PC-9 (cell line): ENCODE data around the gene TSPEAR. TPM values are rescaled to one million over a fixed set of nuclear protein-coding genes. Genes with fewer than 3 reads are reported as not detected.

ENCODE experiments used
- BruUV-seq: library from RNA; stranded (reverse); fragments of 400-500 nt; replicated peaks from 2 replicates; lab custom pipeline; 2021; lab: Mats Ljungman, UMichigan
- CTCF ChIA-PET: fragments of 300-600 bp; sonication (Branson Sonifier 250); formaldehyde crosslinking; loops from one replicate; lab custom pipeline; 2022; ENCODE audit warnings: antibody characterized with exemption; lab: Charles Lee
- POLR2A ChIA-PET: fragments of 300-600 bp; sonication (Branson Sonifier 250); formaldehyde crosslinking; loops from one replicate; lab custom pipeline; 2022; ENCODE audit warnings: antibody characterized with exemption; ENCODE audit not compliant: unreplicated experiment; lab: Charles Lee
- DNase-seq, 2 experiments: peaks; one replicate each; pipeline versions ENCODE4 v3.0.0 to v3.0.0-alpha.2; 2015 to 2022; ENCODE audit warnings: mixed read lengths in 1 of 2
- H2AFZ ChIP-seq: fragments of 200-600 bp; sonication (generic); 2 replicates; pipeline ENCODE4 v1.8.1; 2017; ENCODE audit warnings: antibody characterized with exemption
- H3F3A ChIP-seq: fragments of 200-600 bp; sonication (generic); 2 replicates; pipeline ENCODE4 v1.8.1; 2017; ENCODE audit warnings: antibody characterized with exemption, mild to moderate bottlenecking, low read depth; ENCODE audit not compliant: insufficient read depth
- H3K27ac ChIP-seq: fragments of 200-600 bp; sonication (generic); 2 replicates; pipeline ENCODE4 v1.6.1; 2016; ENCODE audit warnings: mixed run types
- H3K27me3 ChIP-seq: fragments of 200-600 bp; sonication (generic); 2 replicates; pipeline ENCODE4 v1.6.1; 2016; ENCODE audit warnings: low read depth, mixed run types; ENCODE audit not compliant: insufficient read depth
- H3K36me3 ChIP-seq: fragments of 200-600 bp; sonication (generic); 2 replicates; pipeline ENCODE4 v1.6.1; 2016; ENCODE audit warnings: low read depth, mixed run types
- H3K4me1 ChIP-seq: fragments of 200-600 bp; sonication (generic); replicated peaks from 2 replicates; pipeline ENCODE4 v1.6.1; 2016; ENCODE audit warnings: mixed run types; ENCODE audit not compliant: insufficient read depth
- H3K4me2 ChIP-seq: fragments of 200-600 bp; sonication (generic); 2 replicates; pipeline ENCODE4 v1.6.1; 2017; ENCODE audit warnings: mixed run types
- H3K4me3 ChIP-seq: fragments of 200-600 bp; sonication (generic); 2 replicates; pipeline ENCODE4 v1.6.1; 2016; ENCODE audit warnings: mixed run types
- H3K79me2 ChIP-seq: fragments of 200-600 bp; sonication (generic); 2 replicates; pipeline ENCODE4 v1.6.1; 2017; ENCODE audit warnings: low read depth, mixed run types
- H3K9me2 ChIP-seq: fragments of 200-600 bp; sonication (generic); 2 replicates; pipeline ENCODE4 v1.8.1; 2017; ENCODE audit warnings: mild to moderate bottlenecking; ENCODE audit not compliant: insufficient read depth
- H3K9me3 ChIP-seq: fragments of 200-600 bp; sonication (generic); 2 replicates; pipeline ENCODE4 v1.8.1; 2016; ENCODE audit warnings: low read depth; ENCODE audit not compliant: insufficient read depth
- H4K20me1 ChIP-seq: fragments of 200-600 bp; sonication (generic); 2 replicates; pipeline ENCODE4 v1.8.1; 2017; ENCODE audit not compliant: insufficient read depth
- EZH2 ChIP-seq: fragments of 200-600 bp; sonication (generic); IDR thresholded peaks from 2 replicates; pipeline ENCODE4 v1.8.0; 2017; ENCODE audit warnings: antibody characterized with exemption, low read depth
- intact Hi-C: fragments of 100-400 bp; cut with micrococcal nuclease; formaldehyde crosslinking; loops from one replicate; pipeline ENCODE4 v1.10.0; 2022; ENCODE audit not compliant: unreplicated experiment
- total RNA-seq: library from RNA; stranded (reverse); gene quantifications from 2 replicates; pipeline ENCODE4 v1.2.3, GENCODE V29; 2021
- TF ChIP-seq, protein P1 (sequence below): fragments of 200-600 bp; sonication (generic); conservative IDR thresholded peaks from 2 replicates; pipeline ENCODE4 v1.6.1; 2017; ENCODE audit warnings: mixed run types, antibody characterized with exemption, mild to moderate bottlenecking, moderate library complexity

Gene TSPEAR
- total RNA-seq, 1 experiment from 2014 or later: not detected

DNA sequence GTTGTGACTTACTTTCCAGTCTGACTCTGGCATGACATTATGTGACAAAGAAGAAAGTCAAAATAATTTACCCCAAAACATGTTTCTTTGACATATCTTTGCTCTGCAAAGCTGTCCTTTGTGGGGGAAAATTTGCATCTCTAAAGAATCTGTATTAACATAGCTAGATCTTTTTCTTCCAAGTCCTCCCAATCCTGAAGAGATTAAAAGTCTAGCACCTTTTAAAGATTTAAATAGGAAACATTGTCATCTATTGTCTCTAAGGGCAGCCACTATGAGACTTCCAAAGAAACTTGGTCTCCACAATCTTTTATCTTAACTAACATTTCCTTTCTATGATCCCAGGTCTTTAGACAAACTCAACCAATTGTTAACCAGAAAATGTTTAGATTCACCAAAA is 240.0 kb downstream of the TSPEAR start:
- CTCF ChIA-PET: no interaction called here
- Histone ChIP-seq H3K4me1 (no peaks in the 10 kb centered on the region), H4K20me1 (no peaks in the 10 kb centered on the region), H3K27me3 (peaks cover 29% of the 10 kb centered on the region), H3K9me2 (no peaks in the 10 kb centered on the region), H3K4me2 (no peak overlapping the region), H3F3A (no peaks in the 10 kb centered on the region), H3K9me3 (no peaks in the 10 kb centered on the region), H3K36me3 (no peaks in the 10 kb centered on the region), H2AFZ (no peak overlapping the region), H3K4me3 (no peak overlapping the region), H3K79me2 (no peaks in the 10 kb centered on the region), H3K27ac (no peak overlapping the region)
- DNase-seq: no peak
- POLR2A ChIA-PET: no interaction called here
- TF ChIP-seq, protein P1, sequence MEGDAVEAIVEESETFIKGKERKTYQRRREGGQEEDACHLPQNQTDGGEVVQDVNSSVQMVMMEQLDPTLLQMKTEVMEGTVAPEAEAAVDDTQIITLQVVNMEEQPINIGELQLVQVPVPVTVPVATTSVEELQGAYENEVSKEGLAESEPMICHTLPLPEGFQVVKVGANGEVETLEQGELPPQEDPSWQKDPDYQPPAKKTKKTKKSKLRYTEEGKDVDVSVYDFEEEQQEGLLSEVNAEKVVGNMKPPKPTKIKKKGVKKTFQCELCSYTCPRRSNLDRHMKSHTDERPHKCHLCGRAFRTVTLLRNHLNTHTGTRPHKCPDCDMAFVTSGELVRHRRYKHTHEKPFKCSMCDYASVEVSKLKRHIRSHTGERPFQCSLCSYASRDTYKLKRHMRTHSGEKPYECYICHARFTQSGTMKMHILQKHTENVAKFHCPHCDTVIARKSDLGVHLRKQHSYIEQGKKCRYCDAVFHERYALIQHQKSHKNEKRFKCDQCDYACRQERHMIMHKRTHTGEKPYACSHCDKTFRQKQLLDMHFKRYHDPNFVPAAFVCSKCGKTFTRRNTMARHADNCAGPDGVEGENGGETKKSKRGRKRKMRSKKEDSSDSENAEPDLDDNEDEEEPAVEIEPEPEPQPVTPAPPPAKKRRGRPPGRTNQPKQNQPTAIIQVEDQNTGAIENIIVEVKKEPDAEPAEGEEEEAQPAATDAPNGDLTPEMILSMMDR: no peak
- TF ChIP-seq EZH2: no peak
- intact Hi-C loops: no loop called here
- BruUV-seq: no TSS peak

DNA sequence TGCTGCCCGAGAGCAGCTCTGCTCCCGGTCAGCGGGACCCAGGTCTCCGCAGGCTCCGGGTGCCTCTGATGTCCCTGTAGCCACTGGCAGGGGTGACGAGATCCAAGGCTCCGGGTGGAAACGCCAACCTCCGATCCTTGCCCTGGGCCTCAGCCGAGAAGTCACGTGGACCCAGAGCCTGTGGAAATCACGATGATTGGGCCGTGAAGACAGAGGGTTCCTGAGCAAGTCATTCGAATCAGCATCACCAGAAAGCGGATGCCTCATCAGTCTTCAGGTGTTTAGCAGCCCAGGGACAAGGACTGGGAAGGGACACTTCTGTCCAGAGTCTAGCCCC is 243.5 kb downstream of the TSPEAR start:
- intact Hi-C loops: no loop called here
- no TSS peak for BruUV-seq
- Histone ChIP-seq H4K20me1 (no peaks in the 10 kb centered on the region), H3K4me3 (no peak overlapping the region), H3K9me2 (no peaks in the 10 kb centered on the region), H2AFZ (no peak overlapping the region), H3K27ac (no peak overlapping the region), H3K36me3 (no peaks in the 10 kb centered on the region), H3K4me1 (no peaks in the 10 kb centered on the region), H3K4me2 (no peak overlapping the region), H3K27me3 (peaks cover 57% of the 10 kb centered on the region), H3K9me3 (no peaks in the 10 kb centered on the region), H3F3A (no peaks in the 10 kb centered on the region), H3K79me2 (no peaks in the 10 kb centered on the region)
- ChIA-PET CTCF (no interaction called here), POLR2A (no interaction called here)
- TF ChIP-seq EZH2: no peak
- TF ChIP-seq, protein P1: no peak
- no peak for DNase-seq

GRCh38 chr21:44466996-44467858 is 244.1 kb downstream of the TSPEAR start:
- Histone ChIP-seq H3K27ac (no peak overlapping the region), H3K79me2 (no peaks in the 10 kb centered on the region), H3K27me3 (peaks cover 57% of the 10 kb centered on the region), H3F3A (no peaks in the 10 kb centered on the region), H2AFZ (no peak overlapping the region), H4K20me1 (no peaks in the 10 kb centered on the region), H3K4me1 (no peaks in the 10 kb centered on the region), H3K9me2 (no peaks in the 10 kb centered on the region), H3K4me2 (no peak overlapping the region), H3K4me3 (no peak overlapping the region), H3K9me3 (no peaks in the 10 kb centered on the region), H3K36me3 (no peaks in the 10 kb centered on the region)
- TF ChIP-seq, protein P1: no peak
- TF ChIP-seq EZH2: no peak
- no peak for DNase-seq
- CTCF ChIA-PET: no interaction called here
- intact Hi-C loops: no loop called here
- BruUV-seq: no TSS peak
- POLR2A ChIA-PET: no interaction called here
